SK-N-SH (cell line): ENCODE measurements around the gene SLC39A9. TPM values are rescaled to one million over a fixed set of nuclear protein-coding genes. Genes with fewer than 3 reads are reported as not detected.

Source experiments
- CTCF ChIA-PET: fragments of 300-600, 350-600 bp; formaldehyde crosslinking; extraction: SDS; loops from one replicate; lab custom pipeline; 2021; lab: Yijun Ruan, JAX
- POLR2A ChIA-PET: fragments of 350-600 bp; sonication (Branson Sonifier 250); formaldehyde crosslinking; extraction: SDS; loops from one replicate; lab custom pipeline; 2020; ENCODE audit warnings: antibody characterized with exemption, inconsistent platforms; lab: Yijun Ruan, JAX
- DNase-seq: peaks from one replicate; pipeline ENCODE4 v3.0.0; 2012
- H2AFZ ChIP-seq: fragments of 200-600 bp; sonication (generic); 2 replicates; pipeline ENCODE4 v1.8.1; 2016; ENCODE audit warnings: antibody characterized with exemption, mild to moderate bottlenecking, low read depth
- H3F3A ChIP-seq: fragments of 200-600 bp; sonication (generic); replicated peaks from 2 replicates; pipeline ENCODE3; 2016; ENCODE audit warnings: antibody characterized with exemption, mild to moderate bottlenecking; ENCODE audit not compliant: insufficient read depth
- H3K27ac ChIP-seq, 2 experiments: fragments of 200-500 bp in 1 of 2; fragments of 200-600 bp in 1 of 2; sonication (Bioruptor generic) in 1 of 2; sonication (generic), shearing (Covaris generic) in 1 of 2; 2 replicates each; pipeline versions ENCODE4 v1.5.1 to v1.6.1; 2014 to 2016; ENCODE audit warnings: low read depth in 2 of 2, inconsistent platforms in 1 of 2, low read length in 1 of 2, mild to moderate bottlenecking in 1 of 2, mixed read lengths in 1 of 2
- H3K27me3 ChIP-seq: fragments of 200-600 bp; sonication (generic), shearing (Covaris generic); 2 replicates; pipeline ENCODE4 v1.6.1; 2016; ENCODE audit warnings: mixed run types; ENCODE audit not compliant: insufficient read depth
- H3K36me3 ChIP-seq, 2 experiments: fragments of 200-500 bp in 1 of 2; fragments of 200-600 bp in 1 of 2; sonication (Bioruptor generic) in 1 of 2; sonication (generic) in 1 of 2; replicated peaks in 1 of 2; 2 replicates each; pipeline versions ENCODE3 to v1.5.1; 2014 to 2016; ENCODE audit warnings: low read length in 1 of 2, mild to moderate bottlenecking in 1 of 2; ENCODE audit not compliant: insufficient read depth in 2 of 2, control insufficient read depth in 1 of 2
- H3K4me1 ChIP-seq, 2 experiments: fragments of 200-500 bp in 1 of 2; fragments of 200-600 bp in 1 of 2; sonication (Bioruptor generic) in 1 of 2; sonication (generic), shearing (Covaris generic) in 1 of 2; 2 replicates each; pipeline versions ENCODE4 v1.5.1 to v1.6.1; 2014 to 2016; ENCODE audit warnings: low read depth in 1 of 2, low read length in 1 of 2, mixed run types in 1 of 2; ENCODE audit not compliant: insufficient read depth in 2 of 2, control insufficient read depth in 1 of 2
- H3K4me2 ChIP-seq: fragments of 200-600 bp; sonication (generic), shearing (Covaris generic); 2 replicates; pipeline ENCODE4 v1.6.1; 2017; ENCODE audit warnings: mixed run types
- H3K4me3 ChIP-seq, 2 experiments: fragments of 200-500 bp in 1 of 2; fragments of 200-600 bp in 1 of 2; sonication (Bioruptor generic) in 1 of 2; sonication (generic), shearing (Covaris generic) in 1 of 2; 2 replicates each; pipeline versions ENCODE4 v1.5.1 to v1.8.1; 2014 to 2016; ENCODE audit warnings: low read depth in 2 of 2, inconsistent platforms in 1 of 2, low read length in 1 of 2, mild to moderate bottlenecking in 1 of 2, mixed read lengths in 1 of 2, moderate library complexity in 1 of 2
- H3K79me2 ChIP-seq: fragments of 200-600 bp; sonication (generic); 2 replicates; pipeline ENCODE4 v1.8.1; 2017; ENCODE audit warnings: mild to moderate bottlenecking; ENCODE audit not compliant: insufficient read depth
- H3K9ac ChIP-seq: fragments of 200-600 bp; sonication (generic); 2 replicates; pipeline ENCODE4 v1.6.1; 2017; ENCODE audit warnings: mixed run types
- H3K9me2 ChIP-seq: fragments of 200-600 bp; sonication (generic); 2 replicates; pipeline ENCODE4 v1.6.1; 2017; ENCODE audit warnings: mixed run types
- H3K9me3 ChIP-seq: fragments of 200-600 bp; sonication (generic); 2 replicates; pipeline ENCODE4 v1.6.1; 2017; ENCODE audit warnings: mixed run types, mild to moderate bottlenecking, moderate library complexity
- H4K20me1 ChIP-seq: fragments of 200-600 bp; sonication (generic); 2 replicates; pipeline ENCODE4 v1.6.1; 2017; ENCODE audit warnings: mild to moderate bottlenecking, mixed run types; ENCODE audit not compliant: insufficient read depth
- EP300 ChIP-seq, 2 experiments: IDR thresholded peaks; 2 replicates each; pipeline versions ENCODE4 v1.4.0 to v1.6.1; 2012; ENCODE audit warnings: borderline replicate concordance in 1 of 2, low read depth in 1 of 2, low read length in 1 of 2
- EZH2phosphoT487 ChIP-seq: fragments of 200-600 bp; sonication (generic); IDR thresholded peaks from 2 replicates; pipeline ENCODE4 v1.6.1; 2017; ENCODE audit warnings: low read depth, mixed run types, mild to moderate bottlenecking, antibody characterized with exemption, moderate library complexity, borderline replicate concordance
- FOSL2 ChIP-seq: IDR thresholded peaks from 2 replicates; pipeline ENCODE4 v1.4.0; 2012; ENCODE audit warnings: low read depth, mild to moderate bottlenecking, moderate library complexity, borderline replicate concordance
- FOXJ3 ChIP-seq: sonication (generic); formaldehyde crosslinking; IDR thresholded peaks from 2 replicates; pipeline ENCODE4 v1.5.1; 2020; ENCODE audit warnings: mild to moderate bottlenecking, missing genetic modification reagents
- FOXM1 ChIP-seq: IDR thresholded peaks from 2 replicates; pipeline ENCODE4 v1.4.0; 2012; ENCODE audit warnings: low read depth, mild to moderate bottlenecking
- MEF2A ChIP-seq: IDR thresholded peaks from 2 replicates; pipeline ENCODE4 v1.4.0; 2012; ENCODE audit warnings: low read depth, borderline replicate concordance
- MXI1 ChIP-seq: IDR thresholded peaks from 2 replicates; pipeline ENCODE4 v1.6.1; 2012; ENCODE audit warnings: mild to moderate bottlenecking, low read depth, low read length, improper control_type of control experiment
- NFIC ChIP-seq: IDR thresholded peaks from 2 replicates; pipeline ENCODE4 v1.4.0; 2012; ENCODE audit warnings: borderline replicate concordance
- RAD21 ChIP-seq: IDR thresholded peaks from 2 replicates; pipeline ENCODE4 v1.6.1; 2012; ENCODE audit warnings: mild to moderate bottlenecking, low read length
- RFX5 ChIP-seq: IDR thresholded peaks from 2 replicates; pipeline ENCODE4 v1.6.1; 2012; ENCODE audit warnings: mild to moderate bottlenecking, improper control_type of control experiment, low read length
- RXRA ChIP-seq: IDR thresholded peaks from 2 replicates; pipeline ENCODE4 v1.4.0; 2012; ENCODE audit warnings: low read depth, mild to moderate bottlenecking, borderline replicate concordance
- SMC3 ChIP-seq: IDR thresholded peaks from 2 replicates; pipeline ENCODE4 v1.6.1; 2012; ENCODE audit warnings: low read depth, low read length, improper control_type of control experiment
- TAF1 ChIP-seq: IDR thresholded peaks from 2 replicates; pipeline ENCODE4 v1.6.1; 2012; ENCODE audit warnings: low read depth, mild to moderate bottlenecking, low read length, moderate library complexity, borderline replicate concordance
- TCF12 ChIP-seq: IDR thresholded peaks from 2 replicates; pipeline ENCODE4 v1.4.0; 2012
- YY1 ChIP-seq: IDR thresholded peaks from 2 replicates; pipeline ENCODE4 v1.4.0; 2012; ENCODE audit warnings: low read depth, mild to moderate bottlenecking
- WGBS: methylation state at CpG from one replicate; pipeline ENCODE4 v1.1.6; 2017; ENCODE audit warnings: low lambda C conversion rate; 5-methylcytosine and 5-hydroxymethylcytosine counted together
- polyA plus RNA-seq, 3 experiments: library from polyadenylated mRNA; depleted of rRNA; stranded (reverse); fragments of >200 nt; gene quantifications; 2 replicates each; pipeline ENCODE4 v1.2.3, GENCODE V29; 2012
- TF ChIP-seq, protein P1 (sequence below): IDR thresholded peaks from 2 replicates; pipeline ENCODE4 v1.4.0; 2012; ENCODE audit warnings: low read depth
- TF ChIP-seq, protein P2 (sequence below): fragments of 200-600 bp; sonication (generic); IDR thresholded peaks from 2 replicates; pipeline ENCODE4 v1.6.1; 2017; ENCODE audit warnings: antibody characterized with exemption, mild to moderate bottlenecking, moderate library complexity
- TF ChIP-seq, protein P3 (sequence below): IDR thresholded peaks from 2 replicates; pipeline ENCODE4 v1.6.1; 2012; ENCODE audit warnings: mild to moderate bottlenecking, low read depth, low read length, moderate library complexity
- TF ChIP-seq, protein P4 (sequence below): fragments of 150-350 bp; IDR thresholded peaks from 2 replicates; pipeline ENCODE4 v1.6.1; 2016; ENCODE audit warnings: mild to moderate bottlenecking, low read depth, low read length
- TF ChIP-seq, protein P5 (sequence below): IDR thresholded peaks from 2 replicates; pipeline ENCODE4 v1.4.0; 2012; ENCODE audit warnings: low read depth, borderline replicate concordance

Gene SLC39A9
- polyA plus RNA-seq, 1 of the 3 experiments (the other 2 are of a cell fraction): 39.8 TPM

DNA sequence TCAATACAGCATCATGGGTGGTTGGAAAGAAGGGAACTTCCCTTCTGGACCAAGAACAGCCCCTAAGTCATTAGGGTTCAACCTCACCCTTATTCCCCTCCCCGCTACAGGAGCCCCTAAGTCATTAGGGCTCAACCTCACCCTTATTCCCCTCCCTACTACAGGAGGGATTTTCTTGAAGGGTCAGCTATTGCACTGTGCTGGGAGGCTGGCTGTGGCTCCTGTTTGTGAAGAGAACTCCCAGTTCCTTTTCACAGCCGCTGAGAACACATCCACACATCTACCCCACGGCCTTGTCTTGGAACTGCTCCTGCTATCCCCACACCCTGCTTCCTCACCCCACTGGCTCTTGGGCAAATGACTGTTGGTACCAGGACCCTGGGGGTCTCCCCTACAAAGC lies 45.3 kb upstream of the SLC39A9 start:
- peaks cover 0 to under 1% of the 10 kb centered on the region in 2 experiments for H3K36me3 ChIP-seq
- ChIA-PET CTCF (interaction anchor here (1.4 kb wide), 1 partner anchor 92 kb away, joined by 3 read pairs; no protein-coding TSS in a partner anchor), POLR2A (no interaction called here)
- H3F3A ChIP-seq: no peaks in the 10 kb centered on the region
- H3K79me2 ChIP-seq: no peaks in the 10 kb centered on the region
- no peak overlapping the region for H2AFZ ChIP-seq
- H3K9me2 ChIP-seq: no peaks in the 10 kb centered on the region
- H4K20me1 ChIP-seq: no peaks in the 10 kb centered on the region
- DNase-seq: no peak
- H3K9ac ChIP-seq: no peak overlapping the region
- 93% methylated on average over 3 of the region's 3 CpGs for WGBS
- peaks cover 3 to 4% of the 10 kb centered on the region in 2 experiments; a peak in 2 of 4 replicates for H3K4me1 ChIP-seq
- no peaks in the 10 kb centered on the region for H3K27me3 ChIP-seq
- no peak overlapping the region for H3K4me3 ChIP-seq
- no peak overlapping the region for H3K4me2 ChIP-seq
- no peak overlapping the region for H3K27ac ChIP-seq
- no peaks in the 10 kb centered on the region for H3K9me3 ChIP-seq
- TF ChIP-seq, protein P1, sequence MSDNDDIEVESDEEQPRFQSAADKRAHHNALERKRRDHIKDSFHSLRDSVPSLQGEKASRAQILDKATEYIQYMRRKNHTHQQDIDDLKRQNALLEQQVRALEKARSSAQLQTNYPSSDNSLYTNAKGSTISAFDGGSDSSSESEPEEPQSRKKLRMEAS: no peak
- TF ChIP-seq MEF2A (no peak), EP300 (IDR thresholded peaks at IDR 0.05; ENCODE audit: borderline replicate concordance in 1 of 2, low read depth in 1 of 2, low read length in 1 of 2) (no peak), RXRA (no peak), NFIC (no peak), SMC3 (no peak), YY1 (no peak), MXI1 (no peak), FOXJ3 (CRISPR knock-in tag) (no peak), TAF1 (no peak), TCF12 (no peak), RFX5 (no peak), RAD21 (no peak), EZH2phosphoT487 (no peak), FOSL2 (no peak), FOXM1 (no peak)
- TF ChIP-seq, protein P2, sequence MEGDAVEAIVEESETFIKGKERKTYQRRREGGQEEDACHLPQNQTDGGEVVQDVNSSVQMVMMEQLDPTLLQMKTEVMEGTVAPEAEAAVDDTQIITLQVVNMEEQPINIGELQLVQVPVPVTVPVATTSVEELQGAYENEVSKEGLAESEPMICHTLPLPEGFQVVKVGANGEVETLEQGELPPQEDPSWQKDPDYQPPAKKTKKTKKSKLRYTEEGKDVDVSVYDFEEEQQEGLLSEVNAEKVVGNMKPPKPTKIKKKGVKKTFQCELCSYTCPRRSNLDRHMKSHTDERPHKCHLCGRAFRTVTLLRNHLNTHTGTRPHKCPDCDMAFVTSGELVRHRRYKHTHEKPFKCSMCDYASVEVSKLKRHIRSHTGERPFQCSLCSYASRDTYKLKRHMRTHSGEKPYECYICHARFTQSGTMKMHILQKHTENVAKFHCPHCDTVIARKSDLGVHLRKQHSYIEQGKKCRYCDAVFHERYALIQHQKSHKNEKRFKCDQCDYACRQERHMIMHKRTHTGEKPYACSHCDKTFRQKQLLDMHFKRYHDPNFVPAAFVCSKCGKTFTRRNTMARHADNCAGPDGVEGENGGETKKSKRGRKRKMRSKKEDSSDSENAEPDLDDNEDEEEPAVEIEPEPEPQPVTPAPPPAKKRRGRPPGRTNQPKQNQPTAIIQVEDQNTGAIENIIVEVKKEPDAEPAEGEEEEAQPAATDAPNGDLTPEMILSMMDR: no peak
- TF ChIP-seq, protein P3, sequence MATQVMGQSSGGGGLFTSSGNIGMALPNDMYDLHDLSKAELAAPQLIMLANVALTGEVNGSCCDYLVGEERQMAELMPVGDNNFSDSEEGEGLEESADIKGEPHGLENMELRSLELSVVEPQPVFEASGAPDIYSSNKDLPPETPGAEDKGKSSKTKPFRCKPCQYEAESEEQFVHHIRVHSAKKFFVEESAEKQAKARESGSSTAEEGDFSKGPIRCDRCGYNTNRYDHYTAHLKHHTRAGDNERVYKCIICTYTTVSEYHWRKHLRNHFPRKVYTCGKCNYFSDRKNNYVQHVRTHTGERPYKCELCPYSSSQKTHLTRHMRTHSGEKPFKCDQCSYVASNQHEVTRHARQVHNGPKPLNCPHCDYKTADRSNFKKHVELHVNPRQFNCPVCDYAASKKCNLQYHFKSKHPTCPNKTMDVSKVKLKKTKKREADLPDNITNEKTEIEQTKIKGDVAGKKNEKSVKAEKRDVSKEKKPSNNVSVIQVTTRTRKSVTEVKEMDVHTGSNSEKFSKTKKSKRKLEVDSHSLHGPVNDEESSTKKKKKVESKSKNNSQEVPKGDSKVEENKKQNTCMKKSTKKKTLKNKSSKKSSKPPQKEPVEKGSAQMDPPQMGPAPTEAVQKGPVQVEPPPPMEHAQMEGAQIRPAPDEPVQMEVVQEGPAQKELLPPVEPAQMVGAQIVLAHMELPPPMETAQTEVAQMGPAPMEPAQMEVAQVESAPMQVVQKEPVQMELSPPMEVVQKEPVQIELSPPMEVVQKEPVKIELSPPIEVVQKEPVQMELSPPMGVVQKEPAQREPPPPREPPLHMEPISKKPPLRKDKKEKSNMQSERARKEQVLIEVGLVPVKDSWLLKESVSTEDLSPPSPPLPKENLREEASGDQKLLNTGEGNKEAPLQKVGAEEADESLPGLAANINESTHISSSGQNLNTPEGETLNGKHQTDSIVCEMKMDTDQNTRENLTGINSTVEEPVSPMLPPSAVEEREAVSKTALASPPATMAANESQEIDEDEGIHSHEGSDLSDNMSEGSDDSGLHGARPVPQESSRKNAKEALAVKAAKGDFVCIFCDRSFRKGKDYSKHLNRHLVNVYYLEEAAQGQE: no peak
- TF ChIP-seq, protein P4, sequence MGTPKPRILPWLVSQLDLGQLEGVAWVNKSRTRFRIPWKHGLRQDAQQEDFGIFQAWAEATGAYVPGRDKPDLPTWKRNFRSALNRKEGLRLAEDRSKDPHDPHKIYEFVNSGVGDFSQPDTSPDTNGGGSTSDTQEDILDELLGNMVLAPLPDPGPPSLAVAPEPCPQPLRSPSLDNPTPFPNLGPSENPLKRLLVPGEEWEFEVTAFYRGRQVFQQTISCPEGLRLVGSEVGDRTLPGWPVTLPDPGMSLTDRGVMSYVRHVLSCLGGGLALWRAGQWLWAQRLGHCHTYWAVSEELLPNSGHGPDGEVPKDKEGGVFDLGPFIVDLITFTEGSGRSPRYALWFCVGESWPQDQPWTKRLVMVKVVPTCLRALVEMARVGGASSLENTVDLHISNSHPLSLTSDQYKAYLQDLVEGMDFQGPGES: no peak
- TF ChIP-seq, protein P5, sequence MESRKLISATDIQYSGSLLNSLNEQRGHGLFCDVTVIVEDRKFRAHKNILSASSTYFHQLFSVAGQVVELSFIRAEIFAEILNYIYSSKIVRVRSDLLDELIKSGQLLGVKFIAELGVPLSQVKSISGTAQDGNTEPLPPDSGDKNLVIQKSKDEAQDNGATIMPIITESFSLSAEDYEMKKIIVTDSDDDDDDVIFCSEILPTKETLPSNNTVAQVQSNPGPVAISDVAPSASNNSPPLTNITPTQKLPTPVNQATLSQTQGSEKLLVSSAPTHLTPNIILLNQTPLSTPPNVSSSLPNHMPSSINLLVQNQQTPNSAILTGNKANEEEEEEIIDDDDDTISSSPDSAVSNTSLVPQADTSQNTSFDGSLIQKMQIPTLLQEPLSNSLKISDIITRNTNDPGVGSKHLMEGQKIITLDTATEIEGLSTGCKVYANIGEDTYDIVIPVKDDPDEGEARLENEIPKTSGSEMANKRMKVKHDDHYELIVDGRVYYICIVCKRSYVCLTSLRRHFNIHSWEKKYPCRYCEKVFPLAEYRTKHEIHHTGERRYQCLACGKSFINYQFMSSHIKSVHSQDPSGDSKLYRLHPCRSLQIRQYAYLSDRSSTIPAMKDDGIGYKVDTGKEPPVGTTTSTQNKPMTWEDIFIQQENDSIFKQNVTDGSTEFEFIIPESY: no peak
